H9 (cell line): ENCODE measurements around the gene ADAMTSL4. TPM values are rescaled to one million over a fixed set of nuclear protein-coding genes. Genes with fewer than 3 reads are reported as not detected.

ENCODE experiments used
- DNase-seq: peaks from one replicate; pipeline ENCODE4 v3.0.0-alpha.2; 2017
- H2AFZ ChIP-seq: one replicate; pipeline ENCODE4 v1.6.1; 2013; ENCODE audit warnings: mild to moderate bottlenecking, low read length, control low read depth, moderate library complexity
- H2AK5ac ChIP-seq: 2 replicates; pipeline ENCODE4 v1.6.1; 2013; ENCODE audit warnings: low read length, control low read depth, mixed read lengths; ENCODE audit not compliant: insufficient read length
- H2BK120ac ChIP-seq: one replicate; pipeline ENCODE4 v1.6.1; 2013; ENCODE audit warnings: low read depth, mild to moderate bottlenecking, low read length, control low read depth, inconsistent platforms; ENCODE audit not compliant: poor library complexity, severe bottlenecking
- H2BK12ac ChIP-seq: 2 replicates; pipeline ENCODE4 v1.6.1; 2013; ENCODE audit warnings: low read length, control low read depth, mixed read lengths, low read depth; ENCODE audit not compliant: insufficient read length
- H2BK15ac ChIP-seq: 2 replicates; pipeline ENCODE4 v1.6.1; 2013; ENCODE audit warnings: low read depth, low read length, control low read depth
- H2BK20ac ChIP-seq: one replicate; pipeline ENCODE4 v1.6.1; 2013; ENCODE audit warnings: low read depth, mild to moderate bottlenecking, low read length, control low read depth, inconsistent platforms; ENCODE audit not compliant: poor library complexity, severe bottlenecking
- H2BK5ac ChIP-seq: 2 replicates; pipeline ENCODE4 v1.6.1; 2013; ENCODE audit warnings: low read length, control low read depth, mixed read lengths; ENCODE audit not compliant: insufficient read length
- H3K14ac ChIP-seq: 2 replicates; pipeline ENCODE4 v1.6.1; 2013; ENCODE audit warnings: low read length, control low read depth; ENCODE audit not compliant: insufficient read depth
- H3K18ac ChIP-seq: 2 replicates; pipeline ENCODE4 v1.6.1; 2013; ENCODE audit warnings: low read depth, mild to moderate bottlenecking, mixed read lengths, low read length, control low read depth; ENCODE audit not compliant: insufficient read length
- H3K23ac ChIP-seq: 2 replicates; pipeline ENCODE4 v1.6.1; 2013; ENCODE audit warnings: low read length, control low read depth, mixed read lengths, low read depth; ENCODE audit not compliant: insufficient read length
- H3K23me2 ChIP-seq: 2 replicates; pipeline ENCODE4 v1.6.1; 2013; ENCODE audit warnings: low read depth, mild to moderate bottlenecking, mixed read lengths, low read length, control low read depth; ENCODE audit not compliant: insufficient read length, poor library complexity, severe bottlenecking
- H3K27ac ChIP-seq: 2 replicates; pipeline ENCODE4 v1.5.1; 2013; ENCODE audit warnings: low read length, control low read depth, mixed read lengths, low read depth; ENCODE audit not compliant: insufficient read length
- H3K27me3 ChIP-seq: 2 replicates; pipeline ENCODE4 v1.6.1; 2013; ENCODE audit warnings: low read length, control low read depth, inconsistent platforms; ENCODE audit not compliant: insufficient read depth
- H3K4ac ChIP-seq: 2 replicates; pipeline ENCODE4 v1.6.1; 2013; ENCODE audit warnings: low read depth, mild to moderate bottlenecking, control low read depth, inconsistent platforms, low read length, moderate library complexity
- H3K4me1 ChIP-seq: 2 replicates; pipeline ENCODE4 v1.6.1; 2013; ENCODE audit warnings: low read length, control low read depth, inconsistent platforms; ENCODE audit not compliant: insufficient read depth
- H3K4me2 ChIP-seq: 2 replicates; pipeline ENCODE4 v1.6.1; 2013; ENCODE audit warnings: low read length, control low read depth, mixed read lengths; ENCODE audit not compliant: insufficient read length, insufficient read depth
- H3K56ac ChIP-seq: 2 replicates; pipeline ENCODE4 v1.6.1; 2013; ENCODE audit warnings: low read depth, mild to moderate bottlenecking, mixed read lengths, low read length, control low read depth; ENCODE audit not compliant: insufficient read length
- H3K79me1 ChIP-seq: 2 replicates; pipeline ENCODE4 v1.6.1; 2013; ENCODE audit warnings: low read depth, mild to moderate bottlenecking, moderate library complexity, low read length, control low read depth, inconsistent platforms; ENCODE audit not compliant: insufficient read depth, poor library complexity, severe bottlenecking
- H3K79me2 ChIP-seq: 2 replicates; pipeline ENCODE4 v1.6.1; 2013; ENCODE audit warnings: low read length, control low read depth, inconsistent platforms; ENCODE audit not compliant: insufficient read depth
- H3K9ac ChIP-seq: 2 replicates; pipeline ENCODE4 v1.6.1; 2013; ENCODE audit warnings: low read length, control low read depth, mixed read lengths; ENCODE audit not compliant: insufficient read length; ENCODE audit errors: extremely low read depth
- H3K9me3 ChIP-seq: one replicate; pipeline ENCODE4 v1.6.1; 2013; ENCODE audit warnings: low read depth, low read length, inconsistent platforms; ENCODE audit not compliant: control insufficient read depth
- H3T11ph ChIP-seq: one replicate; pipeline ENCODE4 v1.6.1; 2013; ENCODE audit warnings: mild to moderate bottlenecking, low read length, control low read depth, inconsistent platforms
- H4K20me1 ChIP-seq: one replicate; pipeline ENCODE4 v1.6.1; 2013; ENCODE audit not compliant: control insufficient read depth, insufficient read length, insufficient read depth
- H4K5ac ChIP-seq: 2 replicates; pipeline ENCODE4 v1.6.1; 2013; ENCODE audit warnings: low read depth, mild to moderate bottlenecking, mixed read lengths, low read length, control low read depth; ENCODE audit not compliant: insufficient read length
- H4K8ac ChIP-seq: replicated peaks from 2 replicates; pipeline ENCODE4 v1.6.1; 2013; ENCODE audit warnings: low read length, control low read depth, mixed read lengths, low read depth; ENCODE audit not compliant: insufficient read length
- H4K91ac ChIP-seq: 2 replicates; pipeline ENCODE4 v1.6.1; 2013; ENCODE audit warnings: low read depth, mild to moderate bottlenecking, moderate library complexity, mixed read lengths, low read length, control low read depth; ENCODE audit not compliant: insufficient read length
- H3K27ac Mint-ChIP-seq, 3 experiments: 2 replicates in 2 of 3; 3 replicates in 1 of 3; pipeline ENCODE4 v1.8.0; 2020 to 2021; ENCODE audit warnings: mixed read lengths in 3 of 3, mild to moderate bottlenecking in 1 of 3, moderate library complexity in 1 of 3
- H3K27me3 Mint-ChIP-seq: 2 replicates; pipeline ENCODE4 v1.8.0; 2021; ENCODE audit warnings: low read depth, mild to moderate bottlenecking, moderate library complexity, mixed read lengths
- H3K36me3 Mint-ChIP-seq, 3 experiments: 2 replicates in 2 of 3; 3 replicates in 1 of 3; pipeline ENCODE4 v1.8.0; 2020 to 2021; ENCODE audit warnings: low read depth in 3 of 3, mixed read lengths in 3 of 3; ENCODE audit not compliant: insufficient read depth in 1 of 3
- H3K4me1 Mint-ChIP-seq, 2 experiments: 2 replicates each; pipeline ENCODE4 v1.8.0; 2020; ENCODE audit warnings: mixed read lengths in 2 of 2
- H3K4me3 Mint-ChIP-seq, 2 experiments: 2 replicates in 1 of 2; 3 replicates in 1 of 2; pipeline ENCODE4 v1.8.0; 2020 to 2021; ENCODE audit warnings: mild to moderate bottlenecking in 2 of 2, mixed read lengths in 2 of 2, moderate library complexity in 1 of 2
- H3K9me3 Mint-ChIP-seq, 2 experiments: 2 replicates in 1 of 2; 3 replicates in 1 of 2; pipeline ENCODE4 v1.8.0; 2020; ENCODE audit warnings: mild to moderate bottlenecking in 2 of 2, mixed read lengths in 2 of 2, moderate library complexity in 1 of 2
- CTCF ChIP-seq: fragments of 200-600 bp; sonication (generic); conservative IDR thresholded peaks from 3 replicates; pipeline ENCODE4 v1.8.0; 2021; ENCODE audit warnings: antibody characterized with exemption, mild to moderate bottlenecking
- WGBS: extraction: QIAGEN DNeasy Blood & Tissue Kit; methylation state at CpG from one replicate; pipeline ENCODE4 v1.1.7; 2013; ENCODE audit warnings: missing lambda C conversion rate, low lambda C conversion rate, mixed read lengths; ENCODE audit not compliant: insufficient read length; ENCODE audit errors: extremely low coverage; 5-methylcytosine and 5-hydroxymethylcytosine counted together
- total RNA-seq: library from RNA; stranded (reverse); gene quantifications from 2 replicates; pipeline ENCODE4 v1.2.1, GENCODE V29; 2021

Gene ADAMTSL4
- total RNA-seq, 1 experiment from 2014 or later: 6.1 TPM

GRCh38 chr1:150603711-150604110 lies 54.5 kb downstream of the ADAMTSL4 start:
- Histone ChIP-seq H3K9ac (no peak overlapping the region), H4K8ac (no peak overlapping the region), H4K5ac (no peak overlapping the region), H3K27me3 (no peaks in the 10 kb centered on the region), H3K4me1 (peaks cover 5% of the 10 kb centered on the region; the same call in 1 of the 2 replicates), H3K56ac (no peak overlapping the region), H4K91ac (no peak overlapping the region), H3K23ac (no peak overlapping the region), H3K79me2 (no peaks in the 10 kb centered on the region), H3K9me3 (no peaks in the 10 kb centered on the region), H3K4ac (no peak overlapping the region), H2AFZ (no peak overlapping the region), H2BK5ac (no peak overlapping the region), H2BK120ac (no peak overlapping the region), H3K4me2 (no peak overlapping the region), H2BK20ac (no peak overlapping the region), H3K27ac (peak overlapping the region; percentile 96), H3K18ac (no peak overlapping the region), H3K14ac (no peak overlapping the region), H2BK15ac (no peak overlapping the region), H4K20me1 (no peaks in the 10 kb centered on the region), H3K79me1 (no peaks in the 10 kb centered on the region), H2BK12ac (no peak overlapping the region), H3T11ph (no peak overlapping the region), H2AK5ac (no peak overlapping the region), H3K23me2 (no peaks in the 10 kb centered on the region)
- H3K4me1 Mint-ChIP-seq: peaks cover 16 to 18% of the 10 kb centered on the region in 2 experiments
- H3K27ac Mint-ChIP-seq: peak overlapping the region; percentile 63 to 76 (median 68); a peak in 4 of 7 replicates
- DNase-seq: no peak
- TF ChIP-seq CTCF: no peak
- peaks cover 5 to 16% (median 10%) of the 10 kb centered on the region in 3 experiments; a peak in 6 of 7 replicates for H3K36me3 Mint-ChIP-seq
- H3K27me3 Mint-ChIP-seq: no peaks in the 10 kb centered on the region
- H3K9me3 Mint-ChIP-seq: no peaks in the 10 kb centered on the region
- WGBS: no CpG with 5 or more reads among the region's 3 CpGs
- H3K4me3 Mint-ChIP-seq: no peak overlapping the region
